ENCODE measurements around the gene IGHMBP2. TPM values are rescaled to one million over a fixed set of nuclear protein-coding genes. Genes with fewer than 3 reads are reported as not detected.

Gene IGHMBP2
- total RNA-seq, 6 experiments from 2014 or later, result 5.8 to 21.2 (median 11.5) TPM

DNA sequence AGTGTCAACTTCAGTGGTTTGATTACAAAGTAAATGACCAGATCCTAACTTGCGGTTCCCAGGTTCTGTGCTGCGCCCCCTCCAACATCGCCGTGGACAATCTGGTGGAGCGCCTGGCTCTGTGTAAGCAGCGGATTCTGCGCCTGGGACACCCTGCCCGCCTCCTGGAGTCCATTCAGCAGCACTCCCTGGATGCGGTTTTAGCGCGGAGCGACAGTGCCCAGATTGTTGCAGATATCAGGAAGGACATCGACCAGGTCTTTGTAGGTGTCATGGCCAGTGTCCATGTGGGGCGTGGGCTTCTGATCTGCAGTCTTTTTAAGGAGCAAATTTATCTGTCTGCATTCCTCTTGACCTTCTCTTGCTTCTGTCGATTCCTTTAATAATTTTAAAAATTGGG is 11.1 kb downstream of the IGHMBP2 start:
- no peaks in the 10 kb centered on the region for H3K4me1 ChIP-seq
- WGBS (ENCODE audit: insufficient coverage, low coverage, low lambda C conversion rate, missing lambda C conversion rate), result 89% methylated on average over 3 of the region's 15 CpGs
- DNase-seq (no peak), ATAC-seq (no peak)
- H3K27me3 ChIP-seq, result no peaks in the 10 kb centered on the region
- no peak overlapping the region for H3K27ac ChIP-seq
- intact Hi-C loops (cut with DNase I), result loop anchor here in 1 of 2 donors (10.0 kb wide), 1 partner anchor 140 kb away; no protein-coding TSS in a partner anchor
- peaks cover 0 to 89% (median 35%) of the 10 kb centered on the region in 4 donors for H3K36me3 ChIP-seq
- no peak overlapping the region for H3K4me3 ChIP-seq
- H3K9me3 ChIP-seq, result no peaks in the 10 kb centered on the region
- TF ChIP-seq, protein P1, sequence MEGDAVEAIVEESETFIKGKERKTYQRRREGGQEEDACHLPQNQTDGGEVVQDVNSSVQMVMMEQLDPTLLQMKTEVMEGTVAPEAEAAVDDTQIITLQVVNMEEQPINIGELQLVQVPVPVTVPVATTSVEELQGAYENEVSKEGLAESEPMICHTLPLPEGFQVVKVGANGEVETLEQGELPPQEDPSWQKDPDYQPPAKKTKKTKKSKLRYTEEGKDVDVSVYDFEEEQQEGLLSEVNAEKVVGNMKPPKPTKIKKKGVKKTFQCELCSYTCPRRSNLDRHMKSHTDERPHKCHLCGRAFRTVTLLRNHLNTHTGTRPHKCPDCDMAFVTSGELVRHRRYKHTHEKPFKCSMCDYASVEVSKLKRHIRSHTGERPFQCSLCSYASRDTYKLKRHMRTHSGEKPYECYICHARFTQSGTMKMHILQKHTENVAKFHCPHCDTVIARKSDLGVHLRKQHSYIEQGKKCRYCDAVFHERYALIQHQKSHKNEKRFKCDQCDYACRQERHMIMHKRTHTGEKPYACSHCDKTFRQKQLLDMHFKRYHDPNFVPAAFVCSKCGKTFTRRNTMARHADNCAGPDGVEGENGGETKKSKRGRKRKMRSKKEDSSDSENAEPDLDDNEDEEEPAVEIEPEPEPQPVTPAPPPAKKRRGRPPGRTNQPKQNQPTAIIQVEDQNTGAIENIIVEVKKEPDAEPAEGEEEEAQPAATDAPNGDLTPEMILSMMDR (IDR thresholded peaks at IDR 0.05), result no peak

DNA sequence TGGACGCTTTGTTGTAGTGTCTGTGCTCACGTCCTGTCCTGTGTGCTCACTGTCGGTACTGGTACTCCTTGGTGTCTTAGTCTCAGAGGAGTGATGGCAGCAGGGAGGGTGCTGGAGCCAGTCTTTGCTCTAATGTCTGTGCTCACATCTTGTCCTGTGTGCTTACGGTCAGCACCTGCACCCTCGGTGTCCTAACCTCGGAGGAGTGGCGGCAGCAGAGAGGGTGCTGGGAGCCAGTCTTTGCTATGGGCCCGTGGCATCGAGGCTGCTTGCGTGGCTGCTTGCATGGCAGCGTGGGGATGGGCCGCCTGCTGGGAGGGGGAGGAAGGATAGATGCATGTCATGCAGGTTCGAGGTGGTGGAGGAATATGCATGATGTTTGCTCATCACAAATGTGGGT is 12.7 kb downstream of the IGHMBP2 start:
- intact Hi-C loops (cut with DNase I), result loop anchor here in 1 of 2 donors (10.0 kb wide), 1 partner anchor 138 kb away; no protein-coding TSS in a partner anchor
- ATAC-seq (no peak), DNase-seq (no peak)
- Histone ChIP-seq H3K27me3 (no peaks in the 10 kb centered on the region), H3K9me3 (no peaks in the 10 kb centered on the region), H3K4me1 (no peaks in the 10 kb centered on the region), H3K27ac (no peak overlapping the region), H3K4me3 (no peak overlapping the region), H3K36me3 (peaks cover 0 to 84% (median 30%) of the 10 kb centered on the region in 4 donors)
- no peak for TF ChIP-seq POLR2A (IDR thresholded peaks at IDR 0.05)
- TF ChIP-seq, protein P1 (IDR thresholded peaks at IDR 0.05), result no peak
- 87% methylated on average over 9 of the region's 13 CpGs for WGBS (ENCODE audit: insufficient coverage, low coverage, low lambda C conversion rate, missing lambda C conversion rate)

DNA sequence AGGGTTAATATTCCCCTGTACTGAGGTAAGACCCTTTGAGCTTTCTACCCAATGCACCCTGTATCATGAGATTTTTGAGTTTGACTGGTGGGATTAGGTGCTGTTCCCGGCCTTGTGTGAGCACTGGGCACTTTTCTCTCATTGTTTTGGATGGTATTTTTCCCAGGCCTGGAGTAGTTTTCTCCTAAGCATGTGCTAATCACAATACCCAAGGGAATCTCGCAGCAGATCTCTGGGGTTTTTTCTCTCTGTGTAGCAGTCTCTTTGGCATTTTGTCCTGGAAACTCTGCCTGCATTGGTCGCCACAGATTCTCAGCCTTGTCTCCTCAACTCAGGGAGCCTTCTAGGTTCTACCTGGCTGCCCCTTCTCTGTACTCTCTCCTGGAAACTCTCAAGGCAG is 19.9 kb downstream of the IGHMBP2 start:
- peaks cover 0 to 9% (median 2%) of the 10 kb centered on the region in 4 donors for H3K9me3 ChIP-seq
- DNase-seq, result no peak
- intact Hi-C loops (cut with DNase I), result no loop called here
- TF ChIP-seq POLR2A (IDR thresholded peaks at IDR 0.05), result no peak
- no peaks in the 10 kb centered on the region for H3K27me3 ChIP-seq
- no peaks in the 10 kb centered on the region for H3K4me1 ChIP-seq
- H3K4me3 ChIP-seq, result no peak overlapping the region
- WGBS (ENCODE audit: insufficient coverage, low coverage, low lambda C conversion rate, missing lambda C conversion rate), result 82% methylated on average over 2 of the region's 3 CpGs
- peaks cover 0 to 35% (median 15%) of the 10 kb centered on the region in 4 donors for H3K36me3 ChIP-seq
- ATAC-seq, result no peak
- H3K27ac ChIP-seq, result no peak overlapping the region

DNA sequence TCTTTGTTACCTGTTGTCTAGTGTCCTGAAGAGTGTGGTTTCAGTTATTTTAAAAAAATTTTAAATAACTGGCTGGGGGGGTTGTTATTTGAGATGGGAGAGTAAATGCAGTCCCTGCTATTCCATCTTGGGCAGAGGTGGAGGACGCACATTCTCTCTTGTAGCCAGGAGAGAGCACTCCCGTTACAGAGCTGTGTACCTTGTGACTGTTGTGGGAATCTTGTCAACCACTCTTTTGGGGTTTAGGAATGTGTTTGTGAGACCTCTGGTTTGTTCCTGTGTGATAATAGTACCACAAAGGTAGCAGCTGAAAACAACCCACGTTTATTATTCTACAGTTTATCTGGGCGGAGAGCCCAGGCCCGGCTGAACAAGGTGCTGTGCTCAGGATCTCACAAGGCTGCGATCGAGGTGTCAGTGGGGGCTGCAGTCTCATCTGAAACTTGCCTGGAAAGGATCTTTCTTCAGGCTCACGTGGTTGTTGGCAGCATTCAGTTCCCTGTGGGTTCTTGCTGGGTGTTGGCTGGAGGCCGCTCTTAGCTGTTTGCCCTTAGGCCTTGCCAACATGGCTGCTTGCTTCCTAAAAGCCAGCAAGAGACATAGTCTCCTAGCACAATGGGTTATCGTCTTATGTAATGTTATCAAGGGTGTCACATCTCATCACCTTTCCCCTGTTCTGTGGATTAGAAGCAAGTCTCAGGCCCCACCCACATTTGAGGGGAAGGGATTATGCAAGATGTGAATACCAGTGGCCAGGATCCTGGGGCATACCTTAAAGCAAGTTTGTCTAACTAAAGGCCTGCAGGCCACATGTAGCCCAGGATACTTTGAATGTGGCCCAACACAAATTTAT is 20.6 kb downstream of the IGHMBP2 start:
- ATAC-seq, result peak in 1 of 4 donors; percentile 17
- 93% methylated on average over 3 of the region's 10 CpGs for WGBS (ENCODE audit: insufficient coverage, low coverage, low lambda C conversion rate, missing lambda C conversion rate)

More for the DNA sequence above, 20.6 kb downstream of the IGHMBP2 start:
- no peak overlapping the region for H3K27ac ChIP-seq
- no peak for DNase-seq
- H3K36me3 ChIP-seq, result peaks cover 0 to 36% (median 17%) of the 10 kb centered on the region in 4 donors
- H3K27me3 ChIP-seq, result no peaks in the 10 kb centered on the region
- TF ChIP-seq, protein P1 (IDR thresholded peaks at IDR 0.05), result no peak
- no peak for TF ChIP-seq POLR2A (IDR thresholded peaks at IDR 0.05)
- intact Hi-C loops (cut with DNase I), result no loop called here
- no peaks in the 10 kb centered on the region for H3K4me1 ChIP-seq
- H3K9me3 ChIP-seq, result peaks cover 0 to 9% (median 2%) of the 10 kb centered on the region in 4 donors
- no peak overlapping the region for H3K4me3 ChIP-seq
